Stomach smooth muscle (tissue), 2 donors: ENCODE data around the gene PACC1.

Source experiments
- H3K27ac ChIP-seq: one replicate; pipeline ENCODE4 v1.7.0; 2013; ENCODE audit warnings: mild to moderate bottlenecking, low read length, inconsistent platforms
- H3K27me3 ChIP-seq, 2 donors: one replicate each; pipeline ENCODE4 v1.7.0; 2013; ENCODE audit warnings: low read length in 2 of 2; ENCODE audit not compliant: insufficient read depth in 2 of 2, control insufficient read depth in 1 of 2
- H3K36me3 ChIP-seq, 2 donors: one replicate each; pipeline ENCODE4 v1.7.0; 2013; ENCODE audit warnings: low read length in 2 of 2; ENCODE audit not compliant: control insufficient read depth in 2 of 2, insufficient read depth in 2 of 2
- H3K4me1 ChIP-seq: one replicate; pipeline ENCODE4 v1.7.0; 2013; ENCODE audit warnings: low read length; ENCODE audit not compliant: control insufficient read depth, insufficient read depth
- H3K4me3 ChIP-seq, 2 donors: one replicate each; pipeline ENCODE4 v1.7.0; 2013; ENCODE audit warnings: low read length in 2 of 2
- H3K9ac ChIP-seq, 2 donors: one replicate each; pipeline ENCODE4 v1.7.0; 2013; ENCODE audit warnings: low read length in 2 of 2, mild to moderate bottlenecking in 1 of 2
- H3K9me3 ChIP-seq, 2 donors: one replicate each; pipeline ENCODE4 v1.7.0; 2013; ENCODE audit warnings: low read length in 2 of 2; ENCODE audit not compliant: control insufficient read depth in 2 of 2
- donor health status: healthy.
- donor health status: Pancreatic carcinoma.

Gene PACC1

GRCh38 chr1:212388985-212389716, 25.5 kb downstream of the PACC1 start:
- Histone ChIP-seq H3K4me1 (no peaks in the 10 kb centered on the region), H3K9me3 (peaks cover 0 to 3% of the 10 kb centered on the region in 2 donors), H3K4me3 (no peak overlapping the region), H3K36me3 (peaks cover 3 to 11% of the 10 kb centered on the region in 2 donors), H3K9ac (no peak overlapping the region), H3K27ac (no peak overlapping the region), H3K27me3 (no peaks in the 10 kb centered on the region)

- Histone ChIP-seq H3K9ac (no peak overlapping the region), H3K27me3 (no peaks in the 10 kb centered on the region), H3K27ac (no peak overlapping the region), H3K4me1 (no peaks in the 10 kb centered on the region), H3K36me3 (peaks cover 3 to 11% of the 10 kb centered on the region in 2 donors), H3K4me3 (no peak overlapping the region), H3K9me3 (peaks cover 0 to 3% of the 10 kb centered on the region in 2 donors)
These were observed 28.7 kb downstream of the PACC1 start for GRCh38 chr1:212386029-212386428.

GRCh38 chr1:212381397-212382035, 33.2 kb downstream of the PACC1 start:
- no peak overlapping the region for H3K4me3 ChIP-seq
- no peaks in the 10 kb centered on the region for H3K27me3 ChIP-seq
- H3K9me3 ChIP-seq, result no peaks in the 10 kb centered on the region
- H3K36me3 ChIP-seq, result peaks cover 9 to 19% of the 10 kb centered on the region in 2 donors
- no peak overlapping the region for H3K9ac ChIP-seq
- no peaks in the 10 kb centered on the region for H3K4me1 ChIP-seq
- H3K27ac ChIP-seq, result no peak overlapping the region

- peaks cover 8 to 12% of the 10 kb centered on the region in 2 donors for H3K36me3 ChIP-seq
These were observed 35.3 kb downstream of the PACC1 start for GRCh38 chr1:212379366-212379765.

GRCh38 chr1:212377644-212378043, 37.0 kb downstream of the PACC1 start:
- Histone ChIP-seq H3K36me3 (peaks cover 6 to 11% of the 10 kb centered on the region in 2 donors), H3K4me1 (no peaks in the 10 kb centered on the region), H3K4me3 (no peak overlapping the region), H3K27ac (no peak overlapping the region), H3K9ac (no peak overlapping the region), H3K9me3 (no peaks in the 10 kb centered on the region), H3K27me3 (no peaks in the 10 kb centered on the region)

More at GRCh38 chr1:212379366-212379765, 35.3 kb downstream of the PACC1 start:
- Histone ChIP-seq H3K4me3 (no peak overlapping the region), H3K27ac (no peak overlapping the region), H3K27me3 (no peaks in the 10 kb centered on the region), H3K9me3 (no peaks in the 10 kb centered on the region), H3K4me1 (no peaks in the 10 kb centered on the region), H3K9ac (no peak overlapping the region)

GRCh38 chr1:212375986-212376385, 38.7 kb downstream of the PACC1 start:
- H3K36me3 ChIP-seq, result peaks cover 6 to 11% of the 10 kb centered on the region in 2 donors

GRCh38 chr1:212368073-212368484, 46.6 kb downstream of the PACC1 start:
- Histone ChIP-seq H3K9ac (no peak overlapping the region), H3K4me3 (no peak overlapping the region), H3K4me1 (no peaks in the 10 kb centered on the region), H3K36me3 (peaks cover 3 to 4% of the 10 kb centered on the region in 2 donors), H3K9me3 (no peaks in the 10 kb centered on the region), H3K27ac (no peak overlapping the region), H3K27me3 (no peaks in the 10 kb centered on the region)

More at GRCh38 chr1:212375986-212376385, 38.7 kb downstream of the PACC1 start:
- Histone ChIP-seq H3K4me3 (no peak overlapping the region), H3K27ac (no peak overlapping the region), H3K4me1 (no peaks in the 10 kb centered on the region), H3K27me3 (no peaks in the 10 kb centered on the region), H3K9ac (no peak overlapping the region), H3K9me3 (no peaks in the 10 kb centered on the region)

GRCh38 chr1:212367474-212368072, 47.1 kb downstream of the PACC1 start:
- Histone ChIP-seq H3K36me3 (peaks cover 4% of the 10 kb centered on the region in 2 donors), H3K27ac (no peak overlapping the region), H3K9ac (no peak overlapping the region), H3K4me1 (no peaks in the 10 kb centered on the region), H3K27me3 (no peaks in the 10 kb centered on the region), H3K4me3 (no peak overlapping the region), H3K9me3 (no peaks in the 10 kb centered on the region)

GRCh38 chr1:212366901-212367300, 47.8 kb downstream of the PACC1 start:
- no peaks in the 10 kb centered on the region for H3K4me1 ChIP-seq
- no peaks in the 10 kb centered on the region for H3K9me3 ChIP-seq
- H3K36me3 ChIP-seq, result peaks cover 4 to 6% of the 10 kb centered on the region in 2 donors
- no peak overlapping the region for H3K27ac ChIP-seq
- H3K4me3 ChIP-seq, result no peak overlapping the region
- H3K27me3 ChIP-seq, result no peaks in the 10 kb centered on the region
- peak overlapping the region in 1 of 2 donors; percentile 13 for H3K9ac ChIP-seq

GRCh38 chr1:212364985-212365384, 49.7 kb downstream of the PACC1 start:
- Histone ChIP-seq H3K9ac (no peak overlapping the region), H3K27ac (no peak overlapping the region), H3K4me1 (no peaks in the 10 kb centered on the region), H3K9me3 (no peaks in the 10 kb centered on the region), H3K4me3 (no peak overlapping the region), H3K36me3 (peaks cover 8 to 10% of the 10 kb centered on the region in 2 donors), H3K27me3 (no peaks in the 10 kb centered on the region)
